Daoy (cell line): ENCODE data around the gene OGFOD3. TPM values are rescaled to one million over a fixed set of nuclear protein-coding genes. Genes with fewer than 3 reads are reported as not detected.
"Not testable (repeated sequence)": the region's sequence is repeated elsewhere in the genome, so short reads cannot be mapped to it uniquely, and the experiment has no call there.

ENCODE experiments used
- DNase-seq: peaks from one replicate; pipeline ENCODE4 v3.0.0-alpha.2; 2015; ENCODE audit warnings: low read depth
- total RNA-seq: library from RNA; depleted of rRNA; stranded (reverse); fragments of >200 nt; shearing (Covaris generic); gene quantifications from 2 replicates; pipeline ENCODE4 v1.2.3, GENCODE V29; 2014

Gene OGFOD3
- total RNA-seq, 1 experiment from 2014 or later = 39.8 TPM

GRCh38 chr17:82388223-82388921, 30.0 kb downstream of the OGFOD3 start:
- peak; percentile 48 for DNase-seq

- no peak for DNase-seq
Observed at GRCh38 chr17:82387705-82388106, 30.7 kb downstream of the OGFOD3 start.

GRCh38 chr17:82386881-82387704, 31.3 kb downstream of the OGFOD3 start:
- no peak for DNase-seq

GRCh38 chr17:82386255-82386831, 32.0 kb downstream of the OGFOD3 start:
- no peak for DNase-seq

GRCh38 chr17:82385559-82386254, 32.7 kb downstream of the OGFOD3 start:
- no peak for DNase-seq

GRCh38 chr17:82384730-82385481, 33.5 kb downstream of the OGFOD3 start:
- peak; percentile 9 for DNase-seq

- no peak for DNase-seq
Observed at GRCh38 chr17:82384051-82384729, 34.2 kb downstream of the OGFOD3 start.

- DNase-seq = no peak
Observed at GRCh38 chr17:82383411-82383810, 35.0 kb downstream of the OGFOD3 start.

GRCh38 chr17:82382933-82383255, 35.5 kb downstream of the OGFOD3 start:
- DNase-seq = no peak

- peak; percentile 7 for DNase-seq
Observed at GRCh38 chr17:82382220-82382932, 36.0 kb downstream of the OGFOD3 start.

GRCh38 chr17:82381703-82382009, 36.7 kb downstream of the OGFOD3 start:
- not testable (repeated sequence) for DNase-seq

- no peak for DNase-seq
Observed at GRCh38 chr17:82380860-82381702, 37.3 kb downstream of the OGFOD3 start.

GRCh38 chr17:82378741-82379021, 39.7 kb downstream of the OGFOD3 start:
- no peak for DNase-seq

GRCh38 chr17:82377924-82378740, 40.3 kb downstream of the OGFOD3 start:
- no peak for DNase-seq

- DNase-seq = not testable (repeated sequence)
Observed at GRCh38 chr17:82377294-82377693, 41.1 kb downstream of the OGFOD3 start.

GRCh38 chr17:82376042-82376730, 42.2 kb downstream of the OGFOD3 start:
- DNase-seq = no peak

GRCh38 chr17:82375359-82376041, 42.9 kb downstream of the OGFOD3 start:
- no peak for DNase-seq
